DOHH2 (cell line): ENCODE data around the gene DLGAP1.

Experiments used
- H3F3A ChIP-seq: fragments of 200-600 bp; sonication (generic), shearing (Covaris generic); 2 replicates; pipeline ENCODE4 v1.6.0; 2016; ENCODE audit warnings: antibody characterized with exemption, mild to moderate bottlenecking; ENCODE audit not compliant: control insufficient read depth, insufficient read depth
- H3K27ac ChIP-seq: fragments of 200-600 bp; sonication (generic); 2 replicates; pipeline ENCODE4 v1.5.1; 2014; ENCODE audit warnings: low read depth, mild to moderate bottlenecking, low read length, moderate library complexity
- H3K27me3 ChIP-seq: fragments of 200-600 bp; sonication (generic); 2 replicates; pipeline ENCODE4 v1.6.1; 2014; ENCODE audit warnings: mild to moderate bottlenecking, low read length, mixed read lengths; ENCODE audit not compliant: control insufficient read depth
- H3K36me3 ChIP-seq: fragments of 200-600 bp; sonication (generic); 2 replicates; pipeline ENCODE4 v1.6.1; 2014; ENCODE audit warnings: mild to moderate bottlenecking, low read length, moderate library complexity, mixed read lengths; ENCODE audit not compliant: control insufficient read depth
- H3K4me1 ChIP-seq: fragments of 200-600 bp; sonication (generic); 2 replicates; pipeline ENCODE4 v1.6.1; 2014; ENCODE audit warnings: mild to moderate bottlenecking, low read length, mixed read lengths; ENCODE audit not compliant: control insufficient read depth
- H3K4me2 ChIP-seq: fragments of 200-600 bp; sonication (generic); 2 replicates; pipeline ENCODE4 v1.6.0; 2014; ENCODE audit warnings: mild to moderate bottlenecking, low read length, moderate library complexity
- H3K4me3 ChIP-seq: fragments of 200-600 bp; sonication (generic); 2 replicates; pipeline ENCODE4 v1.5.1; 2014; ENCODE audit warnings: mild to moderate bottlenecking, low read length, mixed read lengths
- H3K79me2 ChIP-seq: fragments of 200-600 bp; sonication (generic); 2 replicates; pipeline ENCODE4 v1.6.1; 2014; ENCODE audit warnings: mild to moderate bottlenecking, low read length, mixed read lengths; ENCODE audit not compliant: control insufficient read depth
- H3K9me2 ChIP-seq: fragments of 200-600 bp; sonication (generic); replicated peaks from 2 replicates; pipeline ENCODE4 v1.6.1; 2014; ENCODE audit warnings: mild to moderate bottlenecking, low read length, mixed read lengths; ENCODE audit not compliant: control insufficient read depth
- H3K9me3 ChIP-seq: fragments of 200-600 bp; sonication (generic); 2 replicates; pipeline ENCODE4 v1.6.1; 2014; ENCODE audit warnings: antibody characterized with exemption, low read length, mixed read lengths; ENCODE audit not compliant: control insufficient read depth, insufficient read depth
- H4K20me1 ChIP-seq: fragments of 200-600 bp; sonication (generic); 2 replicates; pipeline ENCODE4 v1.6.0; 2014; ENCODE audit warnings: low read depth, mild to moderate bottlenecking, antibody characterized with exemption, low read length, moderate library complexity; ENCODE audit not compliant: control insufficient read depth, insufficient read depth
- EZH2phosphoT487 ChIP-seq: fragments of 200-600 bp; sonication (generic); IDR thresholded peaks from 2 replicates; pipeline ENCODE4 v1.6.1; 2017; ENCODE audit warnings: borderline replicate concordance, mild to moderate bottlenecking, antibody characterized with exemption, low read length, moderate library complexity, mixed read lengths
- TF ChIP-seq, protein P1 (sequence below): fragments of 200-600 bp; sonication (generic); IDR thresholded peaks from one replicate; pipeline ENCODE4 v1.5.1; 2014; ENCODE audit warnings: antibody characterized with exemption, mild to moderate bottlenecking, low read depth, low read length; ENCODE audit not compliant: poor library complexity, severe bottlenecking

The DLGAP1 gene

DNA sequence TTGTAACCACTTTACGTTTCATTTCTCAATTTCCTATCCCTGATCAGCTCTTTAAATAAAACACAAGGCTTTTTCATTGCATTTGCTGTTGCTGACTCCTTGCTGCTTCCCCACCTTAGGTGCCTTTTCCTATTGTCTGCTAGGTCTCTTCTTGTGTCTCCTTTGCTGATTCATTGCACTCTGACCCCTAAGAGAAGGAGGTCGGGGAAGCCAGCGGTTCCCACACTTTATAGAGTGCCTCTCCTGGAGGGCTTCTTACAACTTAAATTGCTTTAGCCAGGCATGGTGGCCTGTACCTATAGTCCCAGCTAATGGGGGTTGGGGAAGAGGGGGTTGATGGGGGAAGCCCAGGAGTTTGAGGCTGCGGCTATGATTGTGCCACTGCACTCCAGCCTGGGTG lies 495.0 kb downstream of the DLGAP1 start:
- no peaks in the 10 kb centered on the region for H3K79me2 ChIP-seq
- no peaks in the 10 kb centered on the region for H3K9me2 ChIP-seq
- H3K36me3 ChIP-seq, result no peaks in the 10 kb centered on the region
- H3K27ac ChIP-seq, result no peak overlapping the region
- no peaks in the 10 kb centered on the region for H3K27me3 ChIP-seq
- no peaks in the 10 kb centered on the region for H3F3A ChIP-seq
- H4K20me1 ChIP-seq, result no peaks in the 10 kb centered on the region
- no peak for TF ChIP-seq EZH2phosphoT487
- TF ChIP-seq, protein P1, sequence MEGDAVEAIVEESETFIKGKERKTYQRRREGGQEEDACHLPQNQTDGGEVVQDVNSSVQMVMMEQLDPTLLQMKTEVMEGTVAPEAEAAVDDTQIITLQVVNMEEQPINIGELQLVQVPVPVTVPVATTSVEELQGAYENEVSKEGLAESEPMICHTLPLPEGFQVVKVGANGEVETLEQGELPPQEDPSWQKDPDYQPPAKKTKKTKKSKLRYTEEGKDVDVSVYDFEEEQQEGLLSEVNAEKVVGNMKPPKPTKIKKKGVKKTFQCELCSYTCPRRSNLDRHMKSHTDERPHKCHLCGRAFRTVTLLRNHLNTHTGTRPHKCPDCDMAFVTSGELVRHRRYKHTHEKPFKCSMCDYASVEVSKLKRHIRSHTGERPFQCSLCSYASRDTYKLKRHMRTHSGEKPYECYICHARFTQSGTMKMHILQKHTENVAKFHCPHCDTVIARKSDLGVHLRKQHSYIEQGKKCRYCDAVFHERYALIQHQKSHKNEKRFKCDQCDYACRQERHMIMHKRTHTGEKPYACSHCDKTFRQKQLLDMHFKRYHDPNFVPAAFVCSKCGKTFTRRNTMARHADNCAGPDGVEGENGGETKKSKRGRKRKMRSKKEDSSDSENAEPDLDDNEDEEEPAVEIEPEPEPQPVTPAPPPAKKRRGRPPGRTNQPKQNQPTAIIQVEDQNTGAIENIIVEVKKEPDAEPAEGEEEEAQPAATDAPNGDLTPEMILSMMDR, result no peak
- no peak overlapping the region for H3K4me2 ChIP-seq
- no peaks in the 10 kb centered on the region for H3K4me1 ChIP-seq
- no peaks in the 10 kb centered on the region for H3K9me3 ChIP-seq
- no peak overlapping the region for H3K4me3 ChIP-seq

DNA sequence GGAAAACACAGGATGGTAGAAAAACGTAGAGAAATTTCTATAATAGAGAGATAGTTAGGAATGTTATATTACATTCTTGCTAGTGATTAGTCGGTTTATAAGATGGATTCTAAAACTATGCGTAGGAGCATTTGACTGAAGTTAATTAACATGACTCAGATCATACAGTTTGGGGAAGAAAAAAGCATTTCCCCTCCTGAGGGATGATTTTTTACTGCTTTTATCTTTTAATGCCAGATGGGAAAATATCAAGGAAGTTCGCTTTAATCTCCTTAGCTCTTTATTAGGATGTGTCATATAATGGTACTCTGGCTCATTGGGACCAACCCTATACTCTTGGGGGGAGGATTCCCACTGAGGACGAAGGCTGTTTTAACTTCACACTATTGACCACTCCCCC lies 503.1 kb downstream of the DLGAP1 start:
- H3K4me3 ChIP-seq, result no peak overlapping the region
- no peaks in the 10 kb centered on the region for H3K9me2 ChIP-seq
- no peak overlapping the region for H3K4me2 ChIP-seq
- no peaks in the 10 kb centered on the region for H3K9me3 ChIP-seq
- no peak overlapping the region for H3K27ac ChIP-seq
- H3K27me3 ChIP-seq, result no peaks in the 10 kb centered on the region
- H4K20me1 ChIP-seq, result no peaks in the 10 kb centered on the region
- no peaks in the 10 kb centered on the region for H3K79me2 ChIP-seq
- no peaks in the 10 kb centered on the region for H3K4me1 ChIP-seq
- H3F3A ChIP-seq, result no peaks in the 10 kb centered on the region
- H3K36me3 ChIP-seq, result no peaks in the 10 kb centered on the region
- TF ChIP-seq EZH2phosphoT487, result no peak
- TF ChIP-seq, protein P1, result no peak

DNA sequence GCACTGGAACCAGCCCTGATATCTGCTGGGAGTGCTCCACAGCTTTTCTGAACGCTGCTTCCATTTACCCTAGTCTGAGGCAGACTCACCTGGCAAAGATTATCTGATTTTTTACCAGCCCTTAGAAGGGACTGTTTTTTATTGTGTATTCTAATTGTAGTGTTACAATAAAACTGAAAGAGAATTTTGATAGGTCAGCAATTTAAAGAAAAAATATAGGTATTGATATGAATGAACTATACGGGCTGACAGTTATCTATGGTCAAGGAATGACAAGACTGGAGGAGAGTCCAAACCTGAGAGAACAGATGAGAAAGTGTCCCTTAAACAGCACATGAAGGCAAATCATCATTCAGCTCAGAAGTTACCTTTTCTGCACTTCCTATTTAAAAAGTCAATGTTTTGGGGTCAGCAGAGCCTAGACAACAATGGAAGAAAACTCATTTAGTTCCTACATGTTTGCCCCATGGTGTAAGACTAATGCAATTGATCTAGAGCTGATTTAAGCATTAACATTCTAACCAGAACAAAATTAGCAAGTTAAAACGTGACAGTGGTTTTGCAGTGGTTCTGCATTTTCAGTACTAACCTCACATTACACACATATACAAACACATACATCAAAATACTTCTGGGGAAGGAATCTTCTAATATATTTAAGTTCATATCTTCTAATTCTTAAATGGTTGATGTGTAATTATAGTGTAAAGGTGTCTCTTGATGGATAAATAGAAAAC lies 504.3 kb downstream of the DLGAP1 start:
- no peak for TF ChIP-seq EZH2phosphoT487
- TF ChIP-seq, protein P1, result no peak
- Histone ChIP-seq H4K20me1 (no peaks in the 10 kb centered on the region), H3K9me3 (no peaks in the 10 kb centered on the region), H3F3A (no peaks in the 10 kb centered on the region), H3K27me3 (no peaks in the 10 kb centered on the region), H3K9me2 (no peaks in the 10 kb centered on the region), H3K79me2 (no peaks in the 10 kb centered on the region), H3K4me1 (no peaks in the 10 kb centered on the region), H3K27ac (no peak overlapping the region), H3K4me2 (no peak overlapping the region), H3K4me3 (no peak overlapping the region), H3K36me3 (no peaks in the 10 kb centered on the region)
